Natural killer cell (primary cell): ENCODE results near the gene LZTS2. TPM values are rescaled to one million over a fixed set of nuclear protein-coding genes. Genes with fewer than 3 reads are reported as not detected.
A peak's percentile ranks its signal among the peaks of the same experiment; 100 is the strongest.

ENCODE experiments used
- ATAC-seq, 3 donors: fragments of 150-1000 bp in 2 of 3; fragments of 200-7000 bp in 1 of 3; cut with Tn5 transposase; 1 replicate in 1 of 3; 2 replicates in 2 of 3; pipeline ENCODE4 v1.10.0; 2021; ENCODE audit warnings: mild to moderate bottlenecking in 2 of 3, moderate library complexity in 2 of 3
- DNase-seq, 2 donors: peaks; one replicate each; pipeline versions ENCODE4 v3.0.0 to v3.0.0-alpha.2; 2013 to 2021; ENCODE audit warnings: mixed read lengths in 1 of 2
- H3K27ac ChIP-seq: one replicate; pipeline ENCODE4 v1.5.1; 2013; ENCODE audit warnings: mild to moderate bottlenecking, low read length
- H3K27me3 ChIP-seq: one replicate; pipeline ENCODE4 v1.6.1; 2013; ENCODE audit warnings: low read length; ENCODE audit not compliant: control insufficient read depth, insufficient read depth
- H3K36me3 ChIP-seq: one replicate; pipeline ENCODE4 v1.6.1; 2013; ENCODE audit warnings: low read length; ENCODE audit not compliant: control insufficient read depth, insufficient read depth
- H3K4me1 ChIP-seq: one replicate; pipeline ENCODE4 v1.6.1; 2013; ENCODE audit warnings: low read length; ENCODE audit not compliant: control insufficient read depth, insufficient read depth
- H3K4me3 ChIP-seq: one replicate; pipeline ENCODE4 v1.5.1; 2013; ENCODE audit warnings: low read length
- H3K9me3 ChIP-seq: one replicate; pipeline ENCODE4 v1.6.1; 2013; ENCODE audit warnings: low read length; ENCODE audit not compliant: control insufficient read depth, insufficient read depth
- H3K27ac Mint-ChIP-seq, 2 donors: one replicate each; pipeline ENCODE4 v1.8.0; 2022; ENCODE audit warnings: mild to moderate bottlenecking in 2 of 2, mixed read lengths in 2 of 2, moderate library complexity in 1 of 2
- H3K27me3 Mint-ChIP-seq, 2 donors: one replicate each; pipeline ENCODE4 v1.8.0; 2022; ENCODE audit warnings: low read depth in 2 of 2, mixed read lengths in 2 of 2
- H3K36me3 Mint-ChIP-seq: one replicate; pipeline ENCODE4 v1.8.0; 2022; ENCODE audit warnings: mixed read lengths
- H3K4me1 Mint-ChIP-seq, 2 donors: one replicate each; pipeline ENCODE4 v1.8.0; 2022; ENCODE audit warnings: mixed read lengths in 2 of 2
- H3K4me3 Mint-ChIP-seq: one replicate; pipeline ENCODE4 v1.8.0; 2022; ENCODE audit warnings: mild to moderate bottlenecking, moderate library complexity, mixed read lengths
- H3K9me3 Mint-ChIP-seq, 2 donors: one replicate each; pipeline ENCODE4 v1.8.0; 2022; ENCODE audit warnings: mixed read lengths in 2 of 2
- CTCF ChIP-seq: fragments of 200-600 bp; IDR thresholded peaks from one replicate; pipeline ENCODE4 v1.8.0; 2022; ENCODE audit warnings: antibody characterized with exemption
- WGBS: methylation state at CpG from one replicate; pipeline ENCODE4 v1.1.7; 2013; ENCODE audit warnings: missing lambda C conversion rate; ENCODE audit not compliant: insufficient coverage; 5-methylcytosine and 5-hydroxymethylcytosine counted together
- intact Hi-C: fragments of 100-400 bp; cut with micrococcal nuclease; formaldehyde crosslinking; loops from one replicate; pipeline ENCODE4 v1.14.2; 2022
- total RNA-seq, 4 donors: library from RNA; stranded (reverse); fragments of 120-200 nt in 1 of 4; gene quantifications; one replicate each; pipeline versions ENCODE4 v1.2.3 to v1.2.4, GENCODE V29; 2013 to 2022

Gene LZTS2
- total RNA-seq, 3 donors from 2014 or later (not counting 1 experiment from before 2014, with no cell fraction given): 8.0 to 16.1 (median 11.7) TPM

GRCh38 chr10:100993986-100994708 lies 5.5 kb upstream of the LZTS2 start:
- Mint-ChIP-seq H3K4me1 (peaks cover 7 to 23% of the 10 kb centered on the region in 2 donors), H3K27ac (peak overlapping the region; percentile 5 to 31), H3K4me3 (no peak overlapping the region), H3K27me3 (no peaks in the 10 kb centered on the region), H3K9me3 (no peaks in the 10 kb centered on the region), H3K36me3 (peaks cover 9% of the 10 kb centered on the region)
- DNase-seq (no peak), ATAC-seq (no peak)
- 90% methylated on average over 10 of the region's 10 CpGs for WGBS
- Histone ChIP-seq H3K4me3 (no peak overlapping the region), H3K36me3 (peaks cover 18% of the 10 kb centered on the region), H3K27me3 (no peaks in the 10 kb centered on the region), H3K9me3 (no peaks in the 10 kb centered on the region), H3K27ac (no peak overlapping the region), H3K4me1 (peaks cover 24% of the 10 kb centered on the region)
- no peak for TF ChIP-seq CTCF
- intact Hi-C loops: no loop called here

GRCh38 chr10:100995181-100995580 lies 4.4 kb upstream of the LZTS2 start:
- Histone ChIP-seq H3K4me1 (peaks cover 29% of the 10 kb centered on the region), H3K4me3 (no peak overlapping the region), H3K9me3 (no peaks in the 10 kb centered on the region), H3K27me3 (no peaks in the 10 kb centered on the region), H3K36me3 (peaks cover 13% of the 10 kb centered on the region), H3K27ac (no peak overlapping the region)
- ATAC-seq: no peak
- no peak for TF ChIP-seq CTCF
- Mint-ChIP-seq H3K27ac (peak overlapping the region in 1 of 2 donors; percentile 58), H3K27me3 (no peaks in the 10 kb centered on the region), H3K36me3 (peaks cover 9% of the 10 kb centered on the region), H3K4me1 (peaks cover 7 to 23% of the 10 kb centered on the region in 2 donors), H3K4me3 (peak overlapping the region; percentile 42), H3K9me3 (no peaks in the 10 kb centered on the region)
- intact Hi-C loops: loop anchor here (5.0 kb wide), 1 partner anchor 37 kb away; the partner anchor contains the start of genes PDZD7 and SFXN3
- 88% methylated on average over 6 of the region's 6 CpGs for WGBS
- no peak for DNase-seq

GRCh38 chr10:100996678-100997359 lies 2.8 kb upstream of the LZTS2 start:
- H3K27me3 ChIP-seq: no peaks in the 10 kb centered on the region
- peaks cover 0 to 4% of the 10 kb centered on the region in 2 donors for H3K27me3 Mint-ChIP-seq
- 3% methylated on average over 46 of the region's 46 CpGs for WGBS
- peak overlapping the region; percentile 89 for H3K4me3 Mint-ChIP-seq
- peak overlapping the region; percentile 58 to 85 for H3K27ac Mint-ChIP-seq
- ATAC-seq (peak in 2 of 3 donors; percentile 2 to 10), DNase-seq (peak; percentile 24 to 66)
- H3K9me3 Mint-ChIP-seq: no peaks in the 10 kb centered on the region
- H3K4me1 ChIP-seq: peaks cover 35% of the 10 kb centered on the region
- H3K36me3 ChIP-seq: no peaks in the 10 kb centered on the region
- H3K27ac ChIP-seq: peak overlapping the region; percentile 77
- H3K36me3 Mint-ChIP-seq: no peaks in the 10 kb centered on the region
- intact Hi-C loops: loop anchor here (5.0 kb wide), 1 partner anchor 35 kb away; the partner anchor contains the start of genes PDZD7 and SFXN3
- H3K4me3 ChIP-seq: peak overlapping the region; percentile 83
- peaks cover 14 to 34% of the 10 kb centered on the region in 2 donors for H3K4me1 Mint-ChIP-seq
- no peaks in the 10 kb centered on the region for H3K9me3 ChIP-seq
- TF ChIP-seq CTCF: no peak
